H7 (cell line): ENCODE results near the gene ZNF827. TPM values are rescaled to one million over a fixed set of nuclear protein-coding genes. Genes with fewer than 3 reads are reported as not detected.

ENCODE experiments used
- DNase-seq: peaks from one replicate; pipeline ENCODE4 v3.0.0; 2012
- H3K27me3 ChIP-seq: 2 replicates; pipeline ENCODE4 v1.6.0; 2011; ENCODE audit warnings: mild to moderate bottlenecking, low read length; ENCODE audit not compliant: control insufficient read depth, insufficient read depth
- H3K36me3 ChIP-seq: replicated peaks from 2 replicates; pipeline ENCODE4 v1.5.1; 2011; ENCODE audit warnings: low read length; ENCODE audit not compliant: control insufficient read depth, insufficient read depth
- H3K4me3 ChIP-seq: 2 replicates; pipeline ENCODE4 v1.5.1; 2011; ENCODE audit warnings: low read depth, mild to moderate bottlenecking, control low read depth, low read length, moderate library complexity; ENCODE audit not compliant: insufficient read depth
- total RNA-seq: library from RNA; depleted of rRNA; stranded (reverse); fragments of >200 nt; shearing (Covaris generic); gene quantifications from 2 replicates; pipeline ENCODE4 v1.2.3, GENCODE V29; 2014

The ZNF827 gene
- total RNA-seq, 1 experiment from 2014 or later = 6.2 TPM

DNA sequence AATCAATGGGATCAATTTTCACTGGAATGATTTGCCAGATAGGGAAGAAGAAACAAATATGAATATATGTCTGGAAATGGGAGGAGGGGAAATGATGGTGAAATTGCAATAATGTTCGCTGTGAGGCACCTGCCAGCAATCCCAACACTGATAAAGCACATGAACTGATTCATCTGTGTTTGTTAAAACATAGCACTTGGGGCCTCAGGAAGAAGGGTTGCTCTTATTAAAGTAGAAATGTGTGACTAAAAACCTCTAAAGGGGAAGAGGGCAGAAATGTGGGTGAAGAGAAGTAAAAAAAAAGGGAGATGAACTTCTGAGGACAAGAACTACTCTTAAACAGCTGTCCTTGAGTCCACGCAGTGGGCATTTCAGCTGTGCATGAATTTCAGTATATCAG, 157.3 kb downstream of the ZNF827 start:
- no peak for DNase-seq
- peaks cover 3% of the 10 kb centered on the region for H3K36me3 ChIP-seq

DNA sequence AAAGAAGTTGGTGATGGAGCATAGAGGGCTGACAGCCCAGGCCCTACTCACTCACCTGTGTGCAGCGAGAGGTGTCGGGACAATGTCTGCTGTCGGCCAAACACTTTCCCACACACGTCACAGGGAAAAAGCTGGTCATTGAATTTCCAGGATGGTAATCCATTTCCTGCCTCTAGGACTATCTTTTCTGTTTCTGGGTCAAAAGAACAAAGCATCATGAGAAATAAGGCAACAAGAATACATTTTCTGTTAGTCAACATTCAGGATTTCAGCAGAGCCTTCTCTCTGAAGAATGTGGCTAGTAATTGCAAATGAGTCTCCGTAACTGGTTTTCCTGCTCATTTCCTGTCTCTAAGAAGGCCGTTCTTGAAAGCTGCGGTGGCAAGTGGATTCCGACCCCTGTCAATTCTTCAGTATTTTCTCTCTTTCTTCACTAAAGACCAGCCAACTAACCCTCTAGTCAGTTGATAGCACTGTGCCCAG, 159.3 kb downstream of the ZNF827 start:
- Histone ChIP-seq H3K36me3 (peaks cover 11% of the 10 kb centered on the region), H3K4me3 (no peak overlapping the region), H3K27me3 (no peaks in the 10 kb centered on the region)
- DNase-seq = no peak

More for the DNA sequence above, 157.3 kb downstream of the ZNF827 start:
- no peak overlapping the region for H3K4me3 ChIP-seq
- H3K27me3 ChIP-seq = no peaks in the 10 kb centered on the region

DNA sequence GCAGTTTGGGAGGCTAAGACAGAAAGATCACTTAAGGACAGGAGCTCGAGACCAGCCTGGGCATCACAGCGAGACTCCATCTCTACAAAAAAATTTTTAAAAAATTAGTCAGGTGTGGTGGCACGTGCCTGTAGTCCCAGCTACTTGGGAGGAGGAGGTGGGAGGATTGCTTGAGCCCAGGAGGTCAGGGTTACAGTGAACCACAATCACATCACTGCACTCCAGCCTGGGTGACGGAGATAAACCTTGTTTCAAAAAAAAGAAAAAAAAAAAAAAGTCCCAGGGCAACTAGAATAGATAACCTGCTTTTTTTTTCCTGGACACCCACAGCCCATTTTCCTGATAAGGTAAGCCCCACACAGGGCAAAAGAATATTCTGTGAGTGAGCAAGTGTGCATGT, 162.4 kb downstream of the ZNF827 start:
- no peak overlapping the region for H3K4me3 ChIP-seq
- DNase-seq = no peak
- H3K36me3 ChIP-seq = peaks cover 16% of the 10 kb centered on the region
- no peaks in the 10 kb centered on the region for H3K27me3 ChIP-seq

DNA sequence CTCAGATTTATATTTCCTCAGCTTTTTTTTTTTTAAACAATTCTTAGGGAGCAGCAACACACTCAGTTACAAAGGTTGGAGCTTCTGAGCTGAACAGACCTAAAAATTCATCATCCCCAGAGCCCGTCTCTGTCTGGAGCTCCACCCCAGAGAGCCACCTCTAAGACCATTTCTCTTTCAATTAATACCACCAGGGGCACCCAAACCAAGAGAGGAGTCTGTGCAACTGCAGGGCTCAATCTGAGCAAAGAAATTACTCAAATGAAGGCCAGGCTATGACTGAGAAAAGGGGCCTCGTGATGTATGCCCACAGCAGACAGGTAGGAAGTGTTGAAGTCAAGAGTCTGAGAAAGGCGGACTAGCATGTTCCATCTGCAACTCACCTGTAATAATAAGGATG, 163.2 kb downstream of the ZNF827 start:
- Histone ChIP-seq H3K27me3 (no peaks in the 10 kb centered on the region), H3K4me3 (no peak overlapping the region), H3K36me3 (peaks cover 16% of the 10 kb centered on the region)
- DNase-seq = no peak

DNA sequence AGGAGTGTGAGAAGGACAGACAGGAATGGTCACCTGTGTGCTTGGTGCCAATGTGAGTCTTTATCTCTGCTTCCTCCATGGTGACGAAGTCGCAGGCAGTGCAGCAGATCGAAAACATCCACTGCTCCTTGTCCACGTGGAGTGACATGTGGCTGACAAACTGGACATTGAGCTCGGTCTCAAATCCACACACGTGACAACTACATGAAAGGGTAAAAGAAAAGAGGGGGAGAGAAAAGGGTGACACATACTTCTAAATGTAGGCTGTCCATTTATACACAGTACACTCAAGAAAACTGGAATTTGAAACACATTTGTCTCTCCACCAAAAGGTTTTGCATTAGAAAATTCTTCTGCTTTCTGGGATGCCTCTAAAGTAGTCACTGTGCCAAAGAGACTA, 164.2 kb downstream of the ZNF827 start:
- Histone ChIP-seq H3K36me3 (peaks cover 16% of the 10 kb centered on the region), H3K4me3 (no peak overlapping the region), H3K27me3 (no peaks in the 10 kb centered on the region)
- no peak for DNase-seq

DNA sequence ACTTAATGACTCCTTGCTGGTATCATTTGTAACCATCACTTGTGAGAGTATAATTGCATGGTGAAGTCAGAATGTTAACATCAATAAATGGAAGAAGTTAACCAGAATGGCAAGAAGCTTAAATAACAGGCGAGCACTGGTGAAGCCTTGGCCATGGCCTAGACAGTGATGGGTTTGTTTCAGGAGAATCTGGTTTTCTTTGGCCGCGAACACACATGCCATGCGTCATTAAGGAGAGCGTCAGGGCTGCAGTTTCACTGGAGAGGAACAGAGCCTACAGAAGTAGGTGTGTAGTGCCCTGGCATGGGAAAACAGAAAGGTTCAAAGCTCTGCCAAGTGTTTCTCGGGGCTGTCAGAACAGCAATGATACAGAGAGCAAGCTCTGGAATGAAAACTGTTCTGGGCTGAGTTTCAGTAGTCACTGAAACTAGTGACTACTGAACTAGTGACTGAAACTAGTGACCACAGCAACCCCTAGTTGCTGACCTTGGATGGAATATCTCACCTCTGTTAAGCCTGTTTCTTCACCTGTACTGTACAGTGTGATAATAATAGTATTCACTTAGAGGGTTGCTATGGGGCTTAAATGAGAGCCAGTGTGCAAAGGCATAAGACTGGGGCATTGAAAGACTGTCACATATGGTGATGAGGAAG, 164.9 kb downstream of the ZNF827 start:
- peaks cover 16% of the 10 kb centered on the region for H3K36me3 ChIP-seq
- H3K27me3 ChIP-seq = no peaks in the 10 kb centered on the region
- DNase-seq = no peak
- no peak overlapping the region for H3K4me3 ChIP-seq

DNA sequence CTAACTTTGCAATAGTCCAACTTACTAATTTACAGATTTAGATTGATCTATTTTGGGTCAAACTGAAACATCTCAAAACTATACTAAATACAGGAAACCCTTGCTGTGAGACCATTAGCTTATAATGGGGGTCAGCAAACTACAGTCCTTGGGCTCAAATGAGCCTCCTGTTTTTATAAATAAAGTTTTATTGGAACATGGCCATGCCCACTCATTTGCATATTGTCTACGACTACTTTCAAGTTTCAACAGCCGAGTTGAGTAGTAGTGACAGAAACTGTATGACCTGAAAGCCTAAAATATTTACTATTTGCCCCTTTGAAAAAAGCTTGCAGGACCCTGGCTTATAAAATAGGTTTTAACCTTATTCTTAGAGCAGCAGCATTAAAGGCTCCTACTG, 166.3 kb downstream of the ZNF827 start:
- Histone ChIP-seq H3K4me3 (no peak overlapping the region), H3K27me3 (no peaks in the 10 kb centered on the region), H3K36me3 (peaks cover 16% of the 10 kb centered on the region)
- no peak for DNase-seq

DNA sequence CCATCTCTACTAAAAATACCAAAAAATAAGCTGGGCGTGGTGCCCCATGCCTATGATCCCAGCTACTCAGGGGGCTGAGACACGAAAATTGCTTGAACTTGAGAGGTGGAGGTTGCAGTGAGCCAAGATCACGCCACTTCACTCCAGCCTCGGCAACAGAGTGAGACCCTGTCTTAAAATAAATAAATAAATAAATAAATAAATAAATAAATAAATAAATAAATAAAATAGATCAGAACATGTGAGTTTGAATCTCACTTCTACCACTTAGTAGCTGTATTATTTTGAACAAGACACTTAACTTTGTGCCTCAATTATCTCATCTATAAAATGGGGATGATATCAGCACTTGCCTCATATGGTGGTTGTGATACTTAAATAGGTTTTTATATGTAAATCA, 168.5 kb downstream of the ZNF827 start:
- H3K27me3 ChIP-seq = no peaks in the 10 kb centered on the region
- H3K4me3 ChIP-seq = no peak overlapping the region
- DNase-seq = no peak
- H3K36me3 ChIP-seq = peaks cover 19% of the 10 kb centered on the region

DNA sequence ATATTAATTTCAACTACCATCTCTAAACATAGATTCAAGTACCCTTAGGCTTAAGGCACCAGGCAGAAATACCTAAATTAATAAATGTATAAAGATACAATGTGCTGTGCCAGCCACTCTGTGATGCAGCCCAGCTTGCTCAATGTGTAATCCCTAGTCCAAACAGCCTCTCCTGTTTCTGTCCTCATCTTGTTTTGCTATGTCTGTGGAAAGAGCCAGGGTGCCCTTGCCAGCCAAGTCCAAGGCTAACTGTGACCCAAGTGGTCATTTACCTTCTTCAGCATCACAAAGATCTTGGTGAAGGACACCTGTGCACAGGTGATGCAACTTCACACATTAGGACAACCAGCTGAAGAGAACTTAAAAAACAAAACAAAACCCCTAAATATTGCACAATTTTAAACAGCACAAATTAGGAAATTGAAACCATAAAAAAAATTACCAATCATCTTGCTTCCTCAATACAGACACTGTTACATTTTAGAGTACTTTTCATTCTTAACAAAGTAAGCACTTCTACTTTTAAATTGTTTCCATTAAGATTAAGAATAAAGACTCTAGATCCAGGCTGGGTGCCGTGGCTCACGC, 169.1 kb downstream of the ZNF827 start:
- H3K36me3 ChIP-seq = peaks cover 21% of the 10 kb centered on the region
- no peaks in the 10 kb centered on the region for H3K27me3 ChIP-seq

DNA sequence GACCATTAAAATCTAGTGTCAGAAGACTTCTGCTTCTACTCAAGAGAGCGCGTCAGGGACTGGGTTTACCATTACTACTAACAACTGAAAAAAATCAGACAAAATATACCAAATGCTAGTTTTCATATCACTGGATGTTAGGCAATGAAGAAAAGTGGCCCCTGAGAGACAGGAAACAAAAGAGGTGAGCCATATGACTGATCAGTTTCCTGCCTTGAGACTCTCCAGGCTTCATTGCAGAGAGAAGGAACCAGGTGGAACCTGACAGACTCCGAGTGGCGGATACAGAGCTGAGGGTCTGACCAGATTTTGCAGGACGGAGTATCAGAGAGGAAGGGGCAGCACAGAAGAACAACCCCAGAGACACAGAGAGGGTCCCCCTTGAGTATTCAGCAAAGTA, 172.3 kb downstream of the ZNF827 start:
- Histone ChIP-seq H3K27me3 (no peaks in the 10 kb centered on the region), H3K36me3 (peaks cover 21% of the 10 kb centered on the region), H3K4me3 (no peak overlapping the region)
- no peak for DNase-seq

More for the DNA sequence above, 169.1 kb downstream of the ZNF827 start:
- no peak overlapping the region for H3K4me3 ChIP-seq
- DNase-seq = no peak

DNA sequence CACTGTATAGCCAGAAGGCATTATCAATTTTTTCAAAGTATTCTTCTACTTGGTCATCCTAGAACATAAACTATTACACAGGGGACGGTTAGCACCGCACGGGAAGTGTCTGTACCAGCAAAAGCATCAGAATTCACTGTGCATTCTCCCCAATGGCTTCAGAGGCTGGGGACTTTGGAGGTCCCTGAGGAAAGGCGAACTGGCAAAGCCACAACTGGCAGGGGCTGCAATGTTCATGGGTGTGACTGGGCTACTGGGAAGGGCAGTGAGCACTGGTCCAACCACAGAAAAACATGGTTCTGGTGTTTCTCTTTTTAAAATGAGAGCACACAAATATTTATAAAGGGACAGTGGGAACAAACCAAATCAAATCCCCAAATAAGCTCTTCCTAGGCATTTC, 175.2 kb downstream of the ZNF827 start:
- no peak for DNase-seq
- Histone ChIP-seq H3K36me3 (peaks cover 28% of the 10 kb centered on the region), H3K27me3 (no peaks in the 10 kb centered on the region), H3K4me3 (no peak overlapping the region)

DNA sequence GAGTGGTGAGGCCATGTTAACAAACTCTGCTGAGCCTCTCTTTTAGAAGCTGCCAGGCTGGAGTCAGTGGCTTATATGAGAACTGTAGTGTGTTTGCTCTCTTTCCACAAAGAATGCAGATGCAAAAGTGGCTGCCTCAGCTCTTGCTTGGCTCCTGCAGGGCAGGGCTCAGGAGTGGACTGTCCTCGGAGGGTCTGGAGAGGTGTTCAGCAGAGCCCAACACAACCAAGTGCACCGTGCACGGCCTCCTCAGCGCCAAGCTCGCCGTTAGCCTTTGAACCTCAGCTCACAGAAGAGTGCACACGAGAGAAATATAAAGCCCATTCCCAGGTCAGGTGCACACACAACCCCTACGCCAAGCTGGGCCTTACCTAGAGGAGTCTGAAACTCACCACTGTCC, 175.9 kb downstream of the ZNF827 start:
- DNase-seq = no peak
- Histone ChIP-seq H3K36me3 (peaks cover 28% of the 10 kb centered on the region), H3K4me3 (no peak overlapping the region), H3K27me3 (no peaks in the 10 kb centered on the region)

DNA sequence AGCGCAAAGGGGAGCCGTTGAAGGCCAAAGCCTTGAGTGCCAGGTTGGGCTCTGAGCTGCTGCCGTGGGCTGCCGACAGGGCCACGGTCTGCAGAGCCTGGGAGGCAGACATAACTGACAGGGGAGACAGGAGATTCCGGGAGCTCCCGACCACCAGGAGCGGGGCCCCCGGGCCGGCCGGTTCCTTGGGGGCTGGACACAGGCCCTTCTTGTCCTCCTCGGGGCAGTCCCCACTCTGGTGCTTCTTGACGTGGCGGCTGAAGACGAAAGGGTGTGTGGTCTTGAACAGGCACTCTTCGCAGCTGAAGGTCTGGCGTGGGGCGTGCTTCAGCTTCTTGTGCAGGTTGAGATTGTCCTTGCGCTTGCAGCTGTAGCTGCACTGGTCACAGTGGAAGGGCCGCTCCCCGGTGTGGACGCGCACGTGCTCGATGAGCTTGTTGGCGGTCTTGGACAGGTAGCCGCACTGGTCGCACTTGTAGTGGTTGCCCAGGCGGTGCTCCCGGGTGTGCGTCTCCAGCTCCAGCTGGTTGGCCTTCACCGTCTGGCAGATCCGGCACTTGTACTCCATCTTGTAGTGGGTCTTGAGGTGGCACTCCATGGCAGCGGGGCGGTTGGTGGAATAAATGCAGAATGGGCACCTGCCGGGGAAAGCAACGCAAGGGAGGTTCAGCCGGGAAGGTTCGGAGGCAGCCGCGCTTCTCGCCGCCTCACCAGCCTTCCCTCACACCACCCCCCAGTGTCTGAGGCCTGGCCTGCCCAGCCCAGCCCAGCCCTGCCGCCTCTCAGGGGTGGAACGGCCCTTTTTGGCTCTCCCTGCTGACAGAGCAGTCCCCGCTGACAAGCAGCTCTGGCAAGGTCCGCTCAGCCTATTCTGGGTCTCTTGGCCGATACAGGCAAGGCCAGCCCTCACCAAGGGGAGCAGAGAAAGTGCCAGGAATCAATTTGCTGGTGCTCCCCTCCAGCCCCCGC, 177.4 kb downstream of the ZNF827 start:
- H3K27me3 ChIP-seq = no peaks in the 10 kb centered on the region
- peak; percentile 29 for DNase-seq
- H3K36me3 ChIP-seq = peaks cover 25% of the 10 kb centered on the region
- no peak overlapping the region for H3K4me3 ChIP-seq

DNA sequence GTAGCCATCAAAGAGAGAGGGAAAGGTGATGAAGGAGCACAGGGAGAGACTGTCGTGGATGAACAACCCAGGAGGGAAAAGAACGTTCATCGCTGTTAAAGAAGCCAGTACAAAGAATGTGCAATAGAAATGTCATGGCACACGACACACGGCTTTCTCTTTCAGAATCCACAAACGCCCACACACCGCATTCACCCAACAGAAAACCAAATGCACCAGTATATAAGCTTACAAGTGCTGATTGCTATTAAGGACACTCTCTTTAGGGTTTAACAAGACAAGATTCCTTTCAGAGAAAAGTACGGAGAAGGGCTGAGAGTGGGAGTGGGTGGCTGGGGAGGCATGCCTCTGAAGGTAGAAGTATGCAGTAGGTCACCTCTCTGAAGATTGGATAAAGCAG, 178.4 kb downstream of the ZNF827 start:
- H3K4me3 ChIP-seq = no peak overlapping the region
- no peak for DNase-seq
- H3K36me3 ChIP-seq = peaks cover 22% of the 10 kb centered on the region
- H3K27me3 ChIP-seq = no peaks in the 10 kb centered on the region

DNA sequence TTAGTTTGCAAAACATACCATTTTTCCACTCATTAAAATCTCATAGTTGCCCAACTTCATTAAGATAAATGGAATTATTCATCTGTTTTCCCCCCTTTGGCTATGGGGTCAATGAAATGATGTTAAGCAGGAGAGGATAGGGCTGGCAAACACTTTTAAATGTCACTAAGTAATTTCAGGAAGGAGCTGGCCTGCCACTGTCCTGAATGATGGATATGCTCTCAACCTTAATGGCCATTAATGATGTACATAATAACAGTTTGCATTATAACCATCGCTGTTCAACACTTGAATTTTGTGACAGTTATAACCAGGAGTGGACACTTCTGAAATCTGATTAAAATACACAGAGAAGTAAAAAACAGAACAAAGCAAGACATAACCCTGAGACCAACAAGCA, 181.4 kb downstream of the ZNF827 start:
- Histone ChIP-seq H3K27me3 (no peaks in the 10 kb centered on the region), H3K4me3 (no peak overlapping the region), H3K36me3 (peaks cover 8% of the 10 kb centered on the region)
- no peak for DNase-seq
